Measurements from ENCODE around the gene CDC16. TPM values are rescaled to one million over a fixed set of nuclear protein-coding genes. Genes with fewer than 3 reads are reported as not detected.

The CDC16 gene
- total and polyA plus RNA-seq, 9 of the 15 experiments (the other 6 are each of a cell fraction or from before 2014, with no cell fraction given): 23.2 to 102 (median 51.6) TPM

DNA sequence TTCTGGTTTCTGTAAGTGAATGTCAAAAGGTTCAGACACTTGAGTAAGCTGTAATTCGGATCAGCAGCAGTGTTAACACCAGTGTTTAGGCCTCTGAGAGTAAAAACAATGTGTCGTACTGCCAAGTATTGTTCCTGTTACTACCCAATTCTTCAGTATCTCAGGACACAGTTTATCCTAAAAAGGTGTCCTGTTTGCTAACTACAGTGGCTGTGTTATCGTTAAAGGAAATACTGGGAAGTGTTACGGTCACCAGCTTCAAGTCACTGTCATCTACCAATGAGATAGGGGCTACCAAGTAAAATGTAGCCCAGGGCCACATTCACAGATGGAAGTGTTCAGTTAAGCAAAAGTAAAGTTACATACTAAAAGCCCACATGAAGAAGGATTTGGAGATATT, 44.4 kb downstream of the CDC16 start (continued):
- TF ChIP-seq, protein P1, sequence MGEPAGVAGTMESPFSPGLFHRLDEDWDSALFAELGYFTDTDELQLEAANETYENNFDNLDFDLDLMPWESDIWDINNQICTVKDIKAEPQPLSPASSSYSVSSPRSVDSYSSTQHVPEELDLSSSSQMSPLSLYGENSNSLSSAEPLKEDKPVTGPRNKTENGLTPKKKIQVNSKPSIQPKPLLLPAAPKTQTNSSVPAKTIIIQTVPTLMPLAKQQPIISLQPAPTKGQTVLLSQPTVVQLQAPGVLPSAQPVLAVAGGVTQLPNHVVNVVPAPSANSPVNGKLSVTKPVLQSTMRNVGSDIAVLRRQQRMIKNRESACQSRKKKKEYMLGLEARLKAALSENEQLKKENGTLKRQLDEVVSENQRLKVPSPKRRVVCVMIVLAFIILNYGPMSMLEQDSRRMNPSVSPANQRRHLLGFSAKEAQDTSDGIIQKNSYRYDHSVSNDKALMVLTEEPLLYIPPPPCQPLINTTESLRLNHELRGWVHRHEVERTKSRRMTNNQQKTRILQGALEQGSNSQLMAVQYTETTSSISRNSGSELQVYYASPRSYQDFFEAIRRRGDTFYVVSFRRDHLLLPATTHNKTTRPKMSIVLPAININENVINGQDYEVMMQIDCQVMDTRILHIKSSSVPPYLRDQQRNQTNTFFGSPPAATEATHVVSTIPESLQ (CRISPR knock-in tag; IDR thresholded peaks at IDR 0.05): no peak
- TF ChIP-seq ARNT (IDR thresholded peaks at IDR 0.05) (no peak), NFXL1 (CRISPR knock-in tag; IDR thresholded peaks at IDR 0.05) (no peak), PHB (CRISPR knock-in tag; IDR thresholded peaks at IDR 0.05) (no peak), GATAD2B (IDR thresholded peaks at IDR 0.05; ENCODE audit: borderline replicate concordance) (no peak), DPF2 (IDR thresholded peaks at IDR 0.05) (0 out of 2 replicates have a peak, but pooled peaks have one; percentile 16), ZNF780A (CRISPR knock-in tag; IDR thresholded peaks at IDR 0.05) (no peak), SIN3B (IDR thresholded peaks at IDR 0.05; ENCODE audit: low read depth) (no peak), POLR2B (IDR thresholded peaks at IDR 0.05; ENCODE audit: low read depth, partially characterized antibody) (no peak), OTX1 (CRISPR knock-in tag; IDR thresholded peaks at IDR 0.05) (no peak), CCAR2 (IDR thresholded peaks at IDR 0.05; ENCODE audit: low read depth, low read length) (no peak), PCBP2 (IDR thresholded peaks at IDR 0.05; ENCODE audit: low read depth, low read length, poor library complexity, severe bottlenecking) (no peak), HNRNPUL1 (IDR thresholded peaks at IDR 0.05; ENCODE audit: low read length) (no peak), LARP7 (IDR thresholded peaks at IDR 0.05) (no peak), ZNF79 (CRISPR knock-in tag; IDR thresholded peaks at IDR 0.05; ENCODE audit: low read depth) (no peak), ZC3H8 (IDR thresholded peaks at IDR 0.05) (no peak), SOX6 (IDR thresholded peaks at IDR 0.05) (peak; percentile 49; the same call in 1 of the 2 replicates), TSC22D4 (tag; IDR thresholded peaks at IDR 0.05) (no peak), SNRNP70 (optimal IDR thresholded peaks at IDR 0.05; ENCODE audit: low read depth, low read length) (no peak), TEAD4 (IDR thresholded peaks at IDR 0.05; ENCODE audit: low read length) (peak; percentile 24; the same call in 1 of the 2 replicates), TEAD4 (CRISPR knock-in tag; IDR thresholded peaks at IDR 0.05; ENCODE audit: borderline replicate concordance) (no peak), POLR3A (IDR thresholded peaks at IDR 0.05; ENCODE audit: borderline replicate concordance, extremely low read depth, insufficient read depth, insufficient read length) (no peak), MXI1 (IDR thresholded peaks at IDR 0.05; ENCODE audit: low read depth, low read length) (no peak), NR2F6 (CRISPR knock-in tag; IDR thresholded peaks at IDR 0.05) (no peak), FOSL1 (tag; conservative IDR thresholded peaks at IDR 0.05) (no peak; the same call in 1 of the 2 replicates)
- TF ChIP-seq, protein P2, sequence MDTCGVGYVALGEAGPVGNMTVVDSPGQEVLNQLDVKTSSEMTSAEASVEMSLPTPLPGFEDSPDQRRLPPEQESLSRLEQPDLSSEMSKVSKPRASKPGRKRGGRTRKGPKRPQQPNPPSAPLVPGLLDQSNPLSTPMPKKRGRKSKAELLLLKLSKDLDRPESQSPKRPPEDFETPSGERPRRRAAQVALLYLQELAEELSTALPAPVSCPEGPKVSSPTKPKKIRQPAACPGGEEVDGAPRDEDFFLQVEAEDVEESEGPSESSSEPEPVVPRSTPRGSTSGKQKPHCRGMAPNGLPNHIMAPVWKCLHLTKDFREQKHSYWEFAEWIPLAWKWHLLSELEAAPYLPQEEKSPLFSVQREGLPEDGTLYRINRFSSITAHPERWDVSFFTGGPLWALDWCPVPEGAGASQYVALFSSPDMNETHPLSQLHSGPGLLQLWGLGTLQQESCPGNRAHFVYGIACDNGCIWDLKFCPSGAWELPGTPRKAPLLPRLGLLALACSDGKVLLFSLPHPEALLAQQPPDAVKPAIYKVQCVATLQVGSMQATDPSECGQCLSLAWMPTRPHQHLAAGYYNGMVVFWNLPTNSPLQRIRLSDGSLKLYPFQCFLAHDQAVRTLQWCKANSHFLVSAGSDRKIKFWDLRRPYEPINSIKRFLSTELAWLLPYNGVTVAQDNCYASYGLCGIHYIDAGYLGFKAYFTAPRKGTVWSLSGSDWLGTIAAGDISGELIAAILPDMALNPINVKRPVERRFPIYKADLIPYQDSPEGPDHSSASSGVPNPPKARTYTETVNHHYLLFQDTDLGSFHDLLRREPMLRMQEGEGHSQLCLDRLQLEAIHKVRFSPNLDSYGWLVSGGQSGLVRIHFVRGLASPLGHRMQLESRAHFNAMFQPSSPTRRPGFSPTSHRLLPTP (IDR thresholded peaks at IDR 0.05; ENCODE audit: borderline replicate concordance, extremely low read depth, insufficient read length): no peak
- TF ChIP-seq, protein P3, sequence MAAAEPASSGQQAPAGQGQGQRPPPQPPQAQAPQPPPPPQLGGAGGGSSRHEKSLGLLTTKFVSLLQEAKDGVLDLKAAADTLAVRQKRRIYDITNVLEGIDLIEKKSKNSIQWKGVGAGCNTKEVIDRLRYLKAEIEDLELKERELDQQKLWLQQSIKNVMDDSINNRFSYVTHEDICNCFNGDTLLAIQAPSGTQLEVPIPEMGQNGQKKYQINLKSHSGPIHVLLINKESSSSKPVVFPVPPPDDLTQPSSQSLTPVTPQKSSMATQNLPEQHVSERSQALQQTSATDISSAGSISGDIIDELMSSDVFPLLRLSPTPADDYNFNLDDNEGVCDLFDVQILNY (CRISPR knock-in tag; IDR thresholded peaks at IDR 0.05): no peak
- TF ChIP-seq, protein P4, sequence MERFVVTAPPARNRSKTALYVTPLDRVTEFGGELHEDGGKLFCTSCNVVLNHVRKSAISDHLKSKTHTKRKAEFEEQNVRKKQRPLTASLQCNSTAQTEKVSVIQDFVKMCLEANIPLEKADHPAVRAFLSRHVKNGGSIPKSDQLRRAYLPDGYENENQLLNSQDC (CRISPR knock-in tag; IDR thresholded peaks at IDR 0.05): no peak
